Heart left ventricle (tissue), 16 donors: ENCODE results near the gene SLC26A11. TPM values are rescaled to one million over a fixed set of nuclear protein-coding genes. Genes with fewer than 3 reads are reported as not detected.
"Not testable (repeated sequence)": the region's sequence is repeated elsewhere in the genome, so short reads cannot be mapped to it uniquely, and the experiment has no call there.

Source experiments
- ATAC-seq, 4 donors: fragments of 200-7000 bp; cut with Tn5 transposase; one replicate each; pipeline ENCODE4 v1.9.1; 2020 to 2022; ENCODE audit warnings: moderate library complexity in 4 of 4, mild to moderate bottlenecking in 3 of 4, moderate number of reproducible peaks in 1 of 4
- DNase-seq, 5 donors: peaks; one replicate each; pipeline ENCODE4 v3.0.0-alpha.2; 2020
- H3K27ac ChIP-seq, 12 donors: fragments of 200-600 bp; sonication (generic) in 4 of 12; one replicate each; pipeline versions ENCODE4 v1.5.0 to v1.8.0; 2016 to 2022; ENCODE audit warnings: mild to moderate bottlenecking in 2 of 12
- H3K27me3 ChIP-seq, 9 donors: fragments of 200-600 bp; sonication (generic) in 2 of 9; one replicate each; pipeline versions ENCODE4 v1.5.1 to v1.8.0; 2016 to 2022; ENCODE audit warnings: mild to moderate bottlenecking in 3 of 9
- H3K36me3 ChIP-seq, 9 donors: fragments of 200-600 bp; sonication (generic) in 2 of 9; one replicate each; pipeline versions ENCODE4 v1.5.0 to v1.8.0; 2018 to 2022; ENCODE audit warnings: mild to moderate bottlenecking in 2 of 9
- H3K4me1 ChIP-seq, 12 donors: fragments of 200-600 bp; sonication (generic) in 4 of 12; one replicate each; pipeline versions ENCODE4 v1.5.0 to v1.8.0; 2016 to 2022; ENCODE audit warnings: mild to moderate bottlenecking in 3 of 12
- H3K4me3 ChIP-seq, 12 donors: fragments of 200-600 bp; sonication (generic) in 4 of 12; one replicate each; pipeline versions ENCODE4 v1.5.0 to v1.8.0; 2017 to 2022; ENCODE audit warnings: mild to moderate bottlenecking in 9 of 12, moderate library complexity in 4 of 12
- H3K9me3 ChIP-seq, 12 donors: fragments of 200-600 bp; sonication (generic) in 4 of 12; one replicate each; pipeline versions ENCODE4 v1.5.0 to v1.8.0; 2016 to 2022; ENCODE audit warnings: mild to moderate bottlenecking in 1 of 12
- CTCF ChIP-seq, 12 donors: fragments of 200-600 bp; sonication (generic) in 4 of 12; IDR thresholded peaks; one replicate each; pipeline versions ENCODE4 v1.5.0 to v1.8.0; 2018 to 2022; ENCODE audit warnings: antibody characterized with exemption in 12 of 12, mild to moderate bottlenecking in 5 of 12
- POLR2A ChIP-seq, 2 donors: fragments of 450-650 bp; IDR thresholded peaks; one replicate each; pipeline ENCODE4 v1.6.1; 2017; ENCODE audit warnings: antibody characterized with exemption in 2 of 2, mild to moderate bottlenecking in 2 of 2, moderate library complexity in 2 of 2
- WGBS, 4 donors: extraction: QIAGEN DNeasy Blood & Tissue Kit in 2 of 4; methylation state at CpG; one replicate each; pipeline versions ENCODE4 v1.1.5 to v1.1.7; 2013 to 2018; 5-methylcytosine and 5-hydroxymethylcytosine counted together
- intact Hi-C, 10 donors: fragments of 100-400 bp; cut with DNase I; formaldehyde crosslinking; loops; one replicate each; pipeline versions ENCODE4 v1.11.1 to v1.14.2; 2022
- polyA plus RNA-seq, 2 donors: library from polyadenylated mRNA; stranded (reverse); fragments of 200-250 nt; gene quantifications; one replicate each; pipeline ENCODE4 v1.2.3, GENCODE V29; 2013
- total RNA-seq, 9 donors: library from RNA; depleted of rRNA in 2 of 9; stranded (reverse); fragments of >200 nt in 2 of 9; fragmentation: NEBNext Ultra II Directional in 3 of 9; extraction: Animal tissue kit (Norgen Biotek cat#: 25700) in 3 of 9; gene quantifications; one replicate each; pipeline versions ENCODE4 v1.1.0 to v1.2.4, GENCODE V29; 2016 to 2023
- donor health status: ischemic (EF 13 %, LVEDD 7.1; RV severe dilation, severe dysfunction).
- donor health status: healthy with polysubstance abuse.
- donor health status: DM: no; HTN: yes; CAD: no.
- donor health status: DM: no; HTN: no; CAD: no.
- donor health status: ischemic (EF 25% LVEDD 6.9; RV normal size, moderate dysfunction).
- donor health status: ischemic (EF 25% LVEDD 5.7; RV mildly dilated, moderate dysfunction).
- donor health status: healthy.
- donor health status: DM: yes; HTN: yes; CAD: no.
- donor health status: ischemic (EF 35%, LVEDD 5.7; RV mildly dilated, moderate dysfunction).
- donor health status: nonischemic (EF 11% LVEDD 7.7; RV severe dilation, severe dysfunction).
- donor health status: DM: yes; HTN: yes; CAD: no.
- donor health status: PGD.
- donor health status: ischemic (EF 29% LVEDD 5.4; RV normal size, mild dysfunction).
- donor health status: nonischemic (EF 23%, LVEDD 6.1; RV moderate dilation, normal function).

SLC26A11 gene
- total and polyA plus RNA-seq, 11 donors = 2.4 to 13.0 (median 4.1) TPM

- TF ChIP-seq POLR2A (IDR thresholded peaks at IDR 0.05) (no peak), CTCF (IDR thresholded peaks at IDR 0.05) (no peak)
- no peaks in the 10 kb centered on the region for H3K4me1 ChIP-seq
- H3K36me3 ChIP-seq = peaks cover 0 to 89% (median 57%) of the 10 kb centered on the region in 9 donors
- DNase-seq = no peak
- H3K27me3 ChIP-seq = no peaks in the 10 kb centered on the region
- no peak overlapping the region for H3K27ac ChIP-seq
- 88 to 90% (median 89%) methylated on average over 14 to 17 of the region's 17 CpGs for whole genome bisulfite sequencing, 4 donors
- peaks cover 0 to 24% (median 18%) of the 10 kb centered on the region in 12 donors for H3K9me3 ChIP-seq
- intact Hi-C loops = no loop called here
- no peak overlapping the region for H3K4me3 ChIP-seq
- no peak for ATAC-seq
Observed at GRCh38 chr17:80236911-80237310, 16.7 kb downstream of the SLC26A11 start.

GRCh38 chr17:80237386-80237785, 17.2 kb downstream of the SLC26A11 start:
- TF ChIP-seq CTCF (IDR thresholded peaks at IDR 0.05) = no peak
- TF ChIP-seq POLR2A (IDR thresholded peaks at IDR 0.05) = no peak
- Histone ChIP-seq H3K27me3 (no peaks in the 10 kb centered on the region), H3K36me3 (peaks cover 0 to 89% (median 62%) of the 10 kb centered on the region in 9 donors), H3K9me3 (peaks cover 0 to 20% (median 14%) of the 10 kb centered on the region in 12 donors), H3K4me3 (no peak overlapping the region), H3K4me1 (no peaks in the 10 kb centered on the region), H3K27ac (no peak overlapping the region)
- intact Hi-C loops = no loop called here
- DNase-seq = no peak
- ATAC-seq = no peak
- 96 to 98% (median 97%) methylated on average over 10 of the region's 10 CpGs for WGBS, 4 donors

GRCh38 chr17:80242505-80242904, 22.3 kb downstream of the SLC26A11 start:
- H3K27ac ChIP-seq = no peak overlapping the region
- intact Hi-C loops = no loop called here
- WGBS, 4 donors = 82 to 92% (median 86%) methylated on average over 13 to 14 of the region's 14 CpGs
- H3K36me3 ChIP-seq = peaks cover 0 to 84% (median 47%) of the 10 kb centered on the region in 9 donors
- ATAC-seq (no peak), DNase-seq (no peak)
- no peaks in the 10 kb centered on the region for H3K27me3 ChIP-seq
- H3K4me1 ChIP-seq = peaks cover 0 to 4% (median 0%) of the 10 kb centered on the region in 12 donors
- H3K9me3 ChIP-seq = no peaks in the 10 kb centered on the region
- no peak overlapping the region for H3K4me3 ChIP-seq
- TF ChIP-seq CTCF (IDR thresholded peaks at IDR 0.05) = no peak

- H3K27me3 ChIP-seq = no peaks in the 10 kb centered on the region
- DNase-seq (no peak), ATAC-seq (peak; percentile 39 to 74 (median 57))
- H3K9me3 ChIP-seq = no peaks in the 10 kb centered on the region
- TF ChIP-seq CTCF (IDR thresholded peaks at IDR 0.05) (no peak), POLR2A (IDR thresholded peaks at IDR 0.05) (no peak)
- H3K4me1 ChIP-seq = peaks cover 0 to 4% (median 0%) of the 10 kb centered on the region in 12 donors
- peak overlapping the region in 1 of 12 donors; percentile 34 for H3K27ac ChIP-seq
- H3K4me3 ChIP-seq = no peak overlapping the region
- 88 to 91% (median 91%) methylated on average over 20 to 26 of the region's 26 CpGs for WGBS, 4 donors
- H3K36me3 ChIP-seq = peaks cover 0 to 83% (median 38%) of the 10 kb centered on the region in 9 donors
- intact Hi-C loops = no loop called here
Observed at GRCh38 chr17:80243526-80244433, 23.6 kb downstream of the SLC26A11 start.

GRCh38 chr17:80244448-80244847, 24.2 kb downstream of the SLC26A11 start:
- H3K27ac ChIP-seq, H3K9me3 ChIP-seq, DNase-seq, H3K4me3 ChIP-seq, intact Hi-C loops, H3K4me1 ChIP-seq, ATAC-seq, H3K27me3 ChIP-seq: not testable (repeated sequence)
- 89 to 96% (median 91%) methylated on average over 6 of the region's 6 CpGs for WGBS, 4 donors
- peaks cover 0 to 87% (median 41%) of the 10 kb centered on the region in 9 donors for H3K36me3 ChIP-seq
